HepG2 (cell line): ENCODE data around the gene BMERB1. TPM values are rescaled to one million over a fixed set of nuclear protein-coding genes. Genes with fewer than 3 reads are reported as not detected.
A peak's percentile ranks its signal among the peaks of the same experiment; 100 is the strongest.

Source experiments
- ADNP ChIP-seq: sonication (generic); formaldehyde crosslinking; IDR thresholded peaks from 2 replicates; pipeline ENCODE4 v1.4.0; 2020; ENCODE audit warnings: missing genetic modification reagents
- IRF1 ChIP-seq: sonication (generic); formaldehyde crosslinking; IDR thresholded peaks from 2 replicates; pipeline ENCODE4 v1.4.0; 2020; ENCODE audit warnings: low read depth, mild to moderate bottlenecking, missing genetic modification reagents
- KLF15 ChIP-seq: sonication (generic); formaldehyde crosslinking; IDR thresholded peaks from 2 replicates; pipeline ENCODE4 v1.8.1; 2023; ENCODE audit warnings: borderline replicate concordance, mild to moderate bottlenecking, inconsistent platforms, missing genetic modification reagents, mixed read lengths
- KLF9 ChIP-seq: IDR thresholded peaks from 2 replicates; pipeline ENCODE4 v1.6.1; 2016; ENCODE audit warnings: low read depth
- MLX ChIP-seq: IDR thresholded peaks from 2 replicates; pipeline ENCODE4 v1.6.1; 2016
- MTA3 ChIP-seq: sonication (generic); formaldehyde crosslinking; IDR thresholded peaks from 2 replicates; pipeline ENCODE4 v1.4.0; 2020; ENCODE audit warnings: missing genetic modification reagents
- MZF1 ChIP-seq: sonication (generic); formaldehyde crosslinking; IDR thresholded peaks from 2 replicates; pipeline ENCODE4 v1.8.1; 2023; ENCODE audit warnings: mild to moderate bottlenecking, missing genetic modification reagents, borderline replicate concordance
- NFKBIZ ChIP-seq: IDR thresholded peaks from 2 replicates; pipeline ENCODE4 v1.6.1; 2018; ENCODE audit warnings: missing genetic modification reagents, missing compliant biosample characterization
- NRL ChIP-seq: sonication (generic); formaldehyde crosslinking; IDR thresholded peaks from 2 replicates; pipeline ENCODE4 v1.5.0; 2020; ENCODE audit warnings: missing genetic modification reagents, mild to moderate bottlenecking, moderate library complexity, borderline replicate concordance
- SRSF4 ChIP-seq: fragments of 200-400 bp; formaldehyde crosslinking; IDR thresholded peaks from one replicate; pipeline ENCODE4 v1.6.1; 2018; ENCODE audit warnings: mild to moderate bottlenecking, low read depth, low read length, moderate library complexity; ENCODE audit not compliant: poor library complexity, severe bottlenecking
- THYN1 ChIP-seq: sonication (generic); formaldehyde crosslinking; IDR thresholded peaks from 2 replicates; pipeline ENCODE4 v1.8.1; 2023; ENCODE audit warnings: low read depth, mild to moderate bottlenecking, moderate library complexity, missing genetic modification reagents, borderline replicate concordance
- ZBTB38 ChIP-seq: sonication (generic); formaldehyde crosslinking; IDR thresholded peaks from 2 replicates; pipeline ENCODE4 v1.5.1; 2020; ENCODE audit warnings: mild to moderate bottlenecking, missing genetic modification reagents
- ZFP82 ChIP-seq: sonication (generic); formaldehyde crosslinking; IDR thresholded peaks from 2 replicates; pipeline ENCODE4 v1.5.1; 2020; ENCODE audit warnings: mild to moderate bottlenecking, missing genetic modification reagents, borderline replicate concordance
- ZMYM2 ChIP-seq: sonication (generic); formaldehyde crosslinking; IDR thresholded peaks from 2 replicates; pipeline ENCODE4 v1.8.0; 2022; ENCODE audit warnings: mild to moderate bottlenecking, missing genetic modification reagents
- ZNF234 ChIP-seq: sonication (generic); formaldehyde crosslinking; conservative IDR thresholded peaks from 2 replicates; pipeline ENCODE4 v1.5.1; 2020; ENCODE audit warnings: mild to moderate bottlenecking, missing genetic modification reagents
- ZNF362 ChIP-seq: sonication (generic); formaldehyde crosslinking; IDR thresholded peaks from 2 replicates; pipeline ENCODE4 v1.4.0; 2020; ENCODE audit warnings: missing genetic modification reagents, mild to moderate bottlenecking, borderline replicate concordance
- ZNF503 ChIP-seq: sonication (generic); formaldehyde crosslinking; IDR thresholded peaks from 2 replicates; pipeline ENCODE4 v1.4.0; 2020; ENCODE audit warnings: missing genetic modification reagents
- ZNF7 ChIP-seq: IDR thresholded peaks from 2 replicates; pipeline ENCODE4 v1.6.1; 2016; ENCODE audit warnings: missing biosample characterization, missing genetic modification reagents
- polyA plus RNA-seq, 8 experiments: library from polyadenylated mRNA; depleted of rRNA in 3 of 8; stranded (reverse) in 7 of 8; unstranded in 1 of 8; fragments of >200 nt; fragmentation: Illumina TruSeq in 4 of 8; extraction: Trizol in 4 of 8; gene quantifications; 2 replicates each; pipeline versions ENCODE4 v1.2.1 to v1.2.3, GENCODE V29; 2011 to 2016; ENCODE audit warnings: low read depth in 4 of 8, missing spikeins in 1 of 8, mixed read lengths in 1 of 8; ENCODE audit not compliant: insufficient read depth in 1 of 8
- total RNA-seq, 5 experiments: library from RNA; depleted of rRNA; stranded (reverse); fragments of >200 nt; fragmentation: Illumina TruSeq; extraction: Trizol; gene quantifications; 2 replicates each; pipeline ENCODE4 v1.2.3, GENCODE V29; 2016; ENCODE audit warnings: low read depth in 1 of 5
- TF ChIP-seq, protein P1 (sequence below): sonication (generic); formaldehyde crosslinking; IDR thresholded peaks from 2 replicates; pipeline ENCODE4 v1.9.0; 2021; ENCODE audit warnings: missing genetic modification reagents, mild to moderate bottlenecking, borderline replicate concordance
- TF ChIP-seq, protein P2 (sequence below): sonication (generic); formaldehyde crosslinking; IDR thresholded peaks from 2 replicates; pipeline ENCODE4 v1.4.0; 2020; ENCODE audit warnings: missing genetic modification reagents
- TF ChIP-seq, protein P3 (sequence below): sonication (generic); formaldehyde crosslinking; IDR thresholded peaks from 2 replicates; pipeline ENCODE4 v1.5.0; 2020; ENCODE audit warnings: missing genetic modification reagents, mild to moderate bottlenecking, borderline replicate concordance

Gene BMERB1
- total and polyA plus RNA-seq, 2 of the 13 experiments (the other 11 are each of a cell fraction or from before 2014, with no cell fraction given), result 1.4 TPM

DNA sequence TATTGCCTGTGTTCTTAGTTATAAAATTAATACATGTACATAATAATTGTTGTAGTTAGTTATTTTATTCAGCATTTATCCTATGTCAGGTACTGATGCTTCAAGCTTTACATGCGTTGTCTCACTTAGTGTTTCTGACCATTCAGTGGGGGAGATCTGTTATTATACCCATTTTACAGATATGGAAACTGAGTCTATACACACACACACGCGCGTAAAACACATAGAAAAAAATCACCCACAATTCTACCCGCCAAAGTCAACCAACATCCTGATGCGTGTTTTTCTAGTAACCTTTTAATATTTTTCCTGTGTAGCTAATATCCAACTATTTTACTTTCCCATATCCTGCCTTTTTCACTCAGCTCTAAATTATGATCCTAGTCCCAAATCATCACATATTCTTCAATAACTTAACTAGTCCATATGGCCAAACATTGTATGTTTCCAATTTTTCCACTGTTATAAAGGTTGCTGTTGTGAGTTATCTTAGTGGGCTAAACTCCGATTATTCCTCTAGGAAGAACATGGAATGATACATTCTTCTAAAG is 48.4 kb downstream of the BMERB1 start (continued):
- TF ChIP-seq ZNF503 (CRISPR knock-in tag), result no peak
- TF ChIP-seq KLF9 (CRISPR knock-in tag), result no peak
- no peak for TF ChIP-seq ZFP82 (CRISPR knock-in tag)
- no peak for TF ChIP-seq ZNF7 (CRISPR knock-in tag)
- TF ChIP-seq, protein P1, sequence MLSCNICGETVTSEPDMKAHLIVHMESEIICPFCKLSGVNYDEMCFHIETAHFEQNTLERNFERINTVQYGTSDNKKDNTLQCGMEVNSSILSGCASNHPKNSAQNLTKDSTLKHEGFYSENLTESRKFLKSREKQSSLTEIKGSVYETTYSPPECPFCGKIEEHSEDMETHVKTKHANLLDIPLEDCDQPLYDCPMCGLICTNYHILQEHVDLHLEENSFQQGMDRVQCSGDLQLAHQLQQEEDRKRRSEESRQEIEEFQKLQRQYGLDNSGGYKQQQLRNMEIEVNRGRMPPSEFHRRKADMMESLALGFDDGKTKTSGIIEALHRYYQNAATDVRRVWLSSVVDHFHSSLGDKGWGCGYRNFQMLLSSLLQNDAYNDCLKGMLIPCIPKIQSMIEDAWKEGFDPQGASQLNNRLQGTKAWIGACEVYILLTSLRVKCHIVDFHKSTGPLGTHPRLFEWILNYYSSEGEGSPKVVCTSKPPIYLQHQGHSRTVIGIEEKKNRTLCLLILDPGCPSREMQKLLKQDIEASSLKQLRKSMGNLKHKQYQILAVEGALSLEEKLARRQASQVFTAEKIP (CRISPR knock-in tag), result no peak
- TF ChIP-seq ZNF362, result no peak
- TF ChIP-seq NFKBIZ (CRISPR knock-in tag), result no peak
- peak; percentile 51; the same call in 1 of the 2 replicates for TF ChIP-seq ZMYM2
- 0 out of 2 replicates have a peak, but pooled peaks have one; percentile 43 for TF ChIP-seq ADNP (CRISPR knock-in tag)
- no peak for TF ChIP-seq ZNF234
- TF ChIP-seq NRL (CRISPR knock-in tag), result no peak
- no peak for TF ChIP-seq MTA3 (CRISPR knock-in tag)
- TF ChIP-seq SRSF4, result no peak
- no peak for TF ChIP-seq MZF1
- TF ChIP-seq MLX, result no peak
- no peak for TF ChIP-seq ZBTB38 (CRISPR knock-in tag)
- TF ChIP-seq KLF15 (CRISPR knock-in tag), result no peak
- TF ChIP-seq THYN1 (CRISPR knock-in tag), result 0 out of 2 replicates have a peak, but pooled peaks have one; percentile 5
- no peak for TF ChIP-seq IRF1 (CRISPR knock-in tag)
- TF ChIP-seq, protein P2, sequence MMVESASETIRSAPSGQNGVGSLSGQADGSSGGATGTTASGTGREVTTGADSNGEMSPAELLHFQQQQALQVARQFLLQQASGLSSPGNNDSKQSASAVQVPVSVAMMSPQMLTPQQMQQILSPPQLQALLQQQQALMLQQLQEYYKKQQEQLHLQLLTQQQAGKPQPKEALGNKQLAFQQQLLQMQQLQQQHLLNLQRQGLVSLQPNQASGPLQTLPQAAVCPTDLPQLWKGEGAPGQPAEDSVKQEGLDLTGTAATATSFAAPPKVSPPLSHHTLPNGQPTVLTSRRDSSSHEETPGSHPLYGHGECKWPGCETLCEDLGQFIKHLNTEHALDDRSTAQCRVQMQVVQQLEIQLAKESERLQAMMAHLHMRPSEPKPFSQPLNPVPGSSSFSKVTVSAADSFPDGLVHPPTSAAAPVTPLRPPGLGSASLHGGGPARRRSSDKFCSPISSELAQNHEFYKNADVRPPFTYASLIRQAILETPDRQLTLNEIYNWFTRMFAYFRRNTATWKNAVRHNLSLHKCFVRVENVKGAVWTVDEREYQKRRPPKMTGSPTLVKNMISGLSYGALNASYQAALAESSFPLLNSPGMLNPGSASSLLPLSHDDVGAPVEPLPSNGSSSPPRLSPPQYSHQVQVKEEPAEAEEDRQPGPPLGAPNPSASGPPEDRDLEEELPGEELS (CRISPR knock-in tag), result no peak
- TF ChIP-seq, protein P3, sequence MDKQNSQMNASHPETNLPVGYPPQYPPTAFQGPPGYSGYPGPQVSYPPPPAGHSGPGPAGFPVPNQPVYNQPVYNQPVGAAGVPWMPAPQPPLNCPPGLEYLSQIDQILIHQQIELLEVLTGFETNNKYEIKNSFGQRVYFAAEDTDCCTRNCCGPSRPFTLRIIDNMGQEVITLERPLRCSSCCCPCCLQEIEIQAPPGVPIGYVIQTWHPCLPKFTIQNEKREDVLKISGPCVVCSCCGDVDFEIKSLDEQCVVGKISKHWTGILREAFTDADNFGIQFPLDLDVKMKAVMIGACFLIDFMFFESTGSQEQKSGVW (CRISPR knock-in tag), result no peak
